ENCODE measurements around the gene DLG4. TPM values are rescaled to one million over a fixed set of nuclear protein-coding genes. Genes with fewer than 3 reads are reported as not detected.

DLG4 gene
- total and polyA plus RNA-seq, 10 donors = 3.0 to 38.5 (median 23.5) TPM

GRCh38 chr17:7250695-7251627 lies 31.3 kb upstream of the DLG4 start:
- Histone ChIP-seq H3K36me3 (peaks cover 0 to 48% (median 33%) of the 10 kb centered on the region in 6 donors), H3K4me3 (peak overlapping the region; percentile 89 to 99 (median 94)), H3K4me1 (peaks cover 30 to 67% (median 46%) of the 10 kb centered on the region in 6 donors), H3K9me3 (no peaks in the 10 kb centered on the region), H3K27ac (peak overlapping the region; percentile 97 to 100 (median 99)), H3K27me3 (replicated peaks in 1 of 7) (no peaks in the 10 kb centered on the region)
- TF ChIP-seq POLR2AphosphoS5 (IDR thresholded peaks at IDR 0.05) (peak in 1 of 3 donors; percentile 3), CTCF (IDR thresholded peaks at IDR 0.05 in 8 of 11, conservative IDR thresholded peaks at IDR 0.05 in 3 of 11) (no peak)
- peak; percentile 92 for DNase-seq
- intact Hi-C loops (cut with DNase I; ENCODE audit: low total_unique reads) = no loop called here
- 1 to 2% (median 1%) methylated on average over 22 to 55 of the region's 55 CpGs for WGBS, 5 donors

- H3K27ac ChIP-seq = peak overlapping the region in 7 of 8 donors; percentile 97 to 100 (median 99)
Observed at GRCh38 chr17:7249830-7250229, 30.2 kb upstream of the DLG4 start.

GRCh38 chr17:7249214-7249613 lies 29.6 kb upstream of the DLG4 start:
- Histone ChIP-seq H3K9me3 (no peaks in the 10 kb centered on the region), H3K4me3 (peak overlapping the region in 2 of 8 donors; percentile 97 to 99), H3K27ac (peak overlapping the region in 4 of 8 donors; percentile 97 to 100 (median 99)), H3K27me3 (replicated peaks in 1 of 7) (no peaks in the 10 kb centered on the region), H3K4me1 (peaks cover 30 to 68% (median 48%) of the 10 kb centered on the region in 6 donors), H3K36me3 (peaks cover 0 to 48% (median 33%) of the 10 kb centered on the region in 6 donors)
- no peak for DNase-seq
- TF ChIP-seq POLR2AphosphoS5 (IDR thresholded peaks at IDR 0.05) = no peak
- TF ChIP-seq POLR2A (IDR thresholded peaks at IDR 0.05) = no peak
- no peak for TF ChIP-seq CTCF (IDR thresholded peaks at IDR 0.05 in 8 of 11, conservative IDR thresholded peaks at IDR 0.05 in 3 of 11)
- intact Hi-C loops (cut with DNase I; ENCODE audit: low total_unique reads) = no loop called here
- WGBS, 5 donors = 87 to 94% (median 89%) methylated on average over 6 of the region's 6 CpGs

More at GRCh38 chr17:7249830-7250229, 30.2 kb upstream of the DLG4 start:
- WGBS, 5 donors = 54 to 71% (median 56%) methylated on average over 7 of the region's 7 CpGs
- no peak for TF ChIP-seq POLR2A (IDR thresholded peaks at IDR 0.05)
- TF ChIP-seq CTCF (IDR thresholded peaks at IDR 0.05 in 8 of 11, conservative IDR thresholded peaks at IDR 0.05 in 3 of 11) = no peak
- TF ChIP-seq POLR2AphosphoS5 (IDR thresholded peaks at IDR 0.05) = no peak
- intact Hi-C loops (cut with DNase I; ENCODE audit: low total_unique reads) = no loop called here
- H3K27me3 ChIP-seq (replicated peaks in 1 of 7) = no peaks in the 10 kb centered on the region
- peak overlapping the region; percentile 89 to 99 (median 94) for H3K4me3 ChIP-seq
- no peaks in the 10 kb centered on the region for H3K9me3 ChIP-seq
- peaks cover 0 to 48% (median 33%) of the 10 kb centered on the region in 6 donors for H3K36me3 ChIP-seq
- DNase-seq = no peak
- H3K4me1 ChIP-seq = peaks cover 30 to 67% (median 46%) of the 10 kb centered on the region in 6 donors

GRCh38 chr17:7248796-7249195 lies 29.2 kb upstream of the DLG4 start:
- intact Hi-C loops (cut with DNase I; ENCODE audit: low total_unique reads) = no loop called here
- 70 to 86% (median 76%) methylated on average over 4 of the region's 4 CpGs for WGBS, 5 donors

More at GRCh38 chr17:7248796-7249195, 29.2 kb upstream of the DLG4 start:
- Histone ChIP-seq H3K4me3 (peak overlapping the region in 1 of 8 donors; percentile 97), H3K27ac (peak overlapping the region in 2 of 8 donors; percentile 97 to 100), H3K9me3 (no peaks in the 10 kb centered on the region), H3K36me3 (peaks cover 0 to 49% (median 35%) of the 10 kb centered on the region in 6 donors), H3K27me3 (replicated peaks in 1 of 7) (no peaks in the 10 kb centered on the region), H3K4me1 (peaks cover 30 to 70% (median 49%) of the 10 kb centered on the region in 6 donors)
- no peak for DNase-seq
- TF ChIP-seq CTCF (IDR thresholded peaks at IDR 0.05 in 8 of 11, conservative IDR thresholded peaks at IDR 0.05 in 3 of 11) (no peak), POLR2AphosphoS5 (IDR thresholded peaks at IDR 0.05) (no peak), POLR2A (IDR thresholded peaks at IDR 0.05) (no peak)
